ENCODE results near the gene COX10. TPM values are rescaled to one million over a fixed set of nuclear protein-coding genes. Genes with fewer than 3 reads are reported as not detected.

The COX10 gene
- total and polyA plus RNA-seq, 8 donors: 7.6 to 40.4 (median 17.0) TPM

DNA sequence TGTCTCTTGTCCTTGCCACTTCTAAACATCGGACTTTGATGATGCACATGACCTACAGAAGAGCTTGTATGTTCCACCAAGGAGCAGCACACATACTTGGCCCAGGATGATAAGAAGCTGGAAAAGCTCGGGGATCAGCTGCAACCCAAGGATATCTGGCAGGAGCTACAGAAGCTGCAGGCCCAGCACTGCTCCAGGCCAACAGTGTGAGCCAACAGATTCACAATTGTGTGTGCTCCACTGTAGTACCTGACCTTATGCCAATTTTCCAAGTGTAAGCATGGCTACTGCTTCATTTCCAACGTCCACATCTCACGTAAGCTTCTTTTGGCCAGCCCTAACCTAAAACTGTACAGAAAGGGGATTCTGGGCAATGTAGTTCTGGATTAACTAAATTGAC lies 83.4 kb downstream of the COX10 start:
- peak in 1 of 2 donors; percentile 32 for DNase-seq
- Histone ChIP-seq H3K4me3 (no peak overlapping the region), H3K36me3 (no peaks in the 10 kb centered on the region), H3K27me3 (no peaks in the 10 kb centered on the region), H3K4me1 (peaks cover 0 to 24% (median 0%) of the 10 kb centered on the region in 4 donors), H3K27ac (no peak overlapping the region), H3K9me3 (no peaks in the 10 kb centered on the region)
- intact Hi-C loops (cut with DNase I; ENCODE audit: low total_unique reads): no loop called here
- WGBS, 5 donors: 45 to 72% (median 56%) methylated on average over 4 of the region's 4 CpGs
- TF ChIP-seq POLR2A (IDR thresholded peaks at IDR 0.05): no peak
- no peak for TF ChIP-seq EP300 (IDR thresholded peaks at IDR 0.05)

DNA sequence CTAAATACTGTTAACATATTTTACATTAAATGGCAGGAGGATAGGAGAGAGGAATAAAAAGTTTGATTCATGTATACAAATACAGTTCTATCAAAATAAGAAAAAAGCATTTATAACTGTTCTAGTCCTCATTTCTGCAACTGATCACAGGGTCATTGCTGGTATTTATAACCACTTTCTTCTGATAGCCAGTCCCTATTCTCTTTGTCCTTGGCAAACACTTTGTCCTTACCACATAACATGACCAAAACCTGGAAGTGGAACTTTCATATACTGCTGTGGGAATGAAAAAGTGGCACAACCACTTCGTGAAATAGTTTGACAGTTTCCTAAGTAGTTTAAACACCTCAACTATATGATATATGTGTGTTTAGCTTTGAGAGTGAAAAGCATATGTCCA lies 84.1 kb downstream of the COX10 start:
- Histone ChIP-seq H3K27me3 (no peaks in the 10 kb centered on the region), H3K4me1 (peaks cover 0 to 24% (median 0%) of the 10 kb centered on the region in 4 donors), H3K4me3 (no peak overlapping the region), H3K27ac (no peak overlapping the region), H3K36me3 (no peaks in the 10 kb centered on the region), H3K9me3 (no peaks in the 10 kb centered on the region)
- WGBS, 5 donors: 64 to 79% (median 66%) methylated on average over 1 of the region's 1 CpG
- no peak for DNase-seq
- intact Hi-C loops (cut with DNase I; ENCODE audit: low total_unique reads): no loop called here
- TF ChIP-seq EP300 (IDR thresholded peaks at IDR 0.05) (no peak), POLR2A (IDR thresholded peaks at IDR 0.05) (no peak), POLR2AphosphoS5 (IDR thresholded peaks at IDR 0.05) (no peak), CTCF (IDR thresholded peaks at IDR 0.05) (no peak)

DNA sequence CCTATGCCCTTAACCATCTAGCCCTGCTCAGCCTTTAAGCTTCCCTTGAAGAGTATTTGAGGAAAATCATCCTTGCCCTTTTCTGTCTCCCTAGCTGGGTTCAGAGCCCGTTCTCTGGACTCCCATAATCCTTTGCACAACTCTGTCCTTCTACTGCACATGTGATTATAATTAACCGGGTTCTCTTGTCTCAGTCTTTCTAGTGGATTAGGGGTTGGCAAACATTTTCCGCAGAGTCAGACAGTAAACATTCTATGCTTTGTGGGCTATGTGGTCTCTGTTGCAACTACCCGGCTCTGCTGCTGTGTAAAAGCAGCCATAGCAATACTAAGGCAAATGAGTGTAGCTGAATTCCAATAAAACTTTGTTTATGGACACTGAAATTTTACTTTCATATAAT lies 87.4 kb downstream of the COX10 start:
- no peak overlapping the region for H3K27ac ChIP-seq
- TF ChIP-seq EP300 (IDR thresholded peaks at IDR 0.05) (no peak), CTCF (IDR thresholded peaks at IDR 0.05) (no peak)
- H3K27me3 ChIP-seq: no peaks in the 10 kb centered on the region
- intact Hi-C loops (cut with DNase I; ENCODE audit: low total_unique reads): no loop called here
- H3K9me3 ChIP-seq: no peaks in the 10 kb centered on the region
- H3K4me1 ChIP-seq: peaks cover 0 to 12% (median 0%) of the 10 kb centered on the region in 4 donors
- H3K4me3 ChIP-seq: no peak overlapping the region
- DNase-seq: no peak
- WGBS, 5 donors: 37 to 73% (median 50%) methylated on average over 4 of the region's 4 CpGs
- peaks cover 0 to 11% (median 4%) of the 10 kb centered on the region in 4 donors for H3K36me3 ChIP-seq

- intact Hi-C loops (cut with DNase I; ENCODE audit: low total_unique reads): no loop called here
- Histone ChIP-seq H3K36me3 (peaks cover 0 to 11% (median 4%) of the 10 kb centered on the region in 4 donors), H3K27ac (no peak overlapping the region), H3K4me1 (peaks cover 0 to 6% (median 0%) of the 10 kb centered on the region in 4 donors), H3K4me3 (no peak overlapping the region), H3K27me3 (no peaks in the 10 kb centered on the region), H3K9me3 (no peaks in the 10 kb centered on the region)
- DNase-seq: no peak
- no peak for TF ChIP-seq POLR2A (IDR thresholded peaks at IDR 0.05)
- TF ChIP-seq POLR2AphosphoS5 (IDR thresholded peaks at IDR 0.05): no peak
- no peak for TF ChIP-seq EP300 (IDR thresholded peaks at IDR 0.05)
- TF ChIP-seq CTCF (IDR thresholded peaks at IDR 0.05): no peak
- WGBS, 5 donors: 90 to 100% (median 95%) methylated on average over 1 of the region's 1 CpG
Observed at GRCh38 chr17:14157822-14158221, 88.5 kb downstream of the COX10 start.

- 77 to 94% (median 83%) methylated on average over 3 of the region's 3 CpGs for WGBS, 5 donors
- no peak for TF ChIP-seq EP300 (IDR thresholded peaks at IDR 0.05)
- no peak for TF ChIP-seq CTCF (IDR thresholded peaks at IDR 0.05)
- TF ChIP-seq POLR2A (IDR thresholded peaks at IDR 0.05): no peak
- Histone ChIP-seq H3K9me3 (no peaks in the 10 kb centered on the region), H3K27me3 (no peaks in the 10 kb centered on the region), H3K4me3 (no peak overlapping the region), H3K36me3 (peaks cover 0 to 11% (median 4%) of the 10 kb centered on the region in 4 donors), H3K27ac (no peak overlapping the region), H3K4me1 (no peaks in the 10 kb centered on the region)
- intact Hi-C loops (cut with DNase I; ENCODE audit: low total_unique reads): no loop called here
- no peak for DNase-seq
Observed at GRCh38 chr17:14158707-14159106, 89.4 kb downstream of the COX10 start.
